IPS DF 4.7 (cell line): ENCODE measurements around the gene LCN10.
"Not testable (repeated sequence)": the region's sequence is repeated elsewhere in the genome, so short reads cannot be mapped to it uniquely, and the experiment has no call there.

Experiments
- DNase-seq: peaks from one replicate; pipeline ENCODE4 v3.0.0-alpha.2; 2013; ENCODE audit warnings: low spot score; ENCODE audit errors: extremely low read depth

LCN10 gene

GRCh38 chr9:136771907-136772415 is 29.2 kb upstream of the LCN10 start:
- no peak for DNase-seq

GRCh38 chr9:136769710-136770191 is 27.0 kb upstream of the LCN10 start:
- DNase-seq, result no peak

GRCh38 chr9:136766410-136767120 is 23.8 kb upstream of the LCN10 start:
- not testable (repeated sequence) for DNase-seq

- not testable (repeated sequence) for DNase-seq
Observed at GRCh38 chr9:136765745-136766409, 23.1 kb upstream of the LCN10 start.

- no peak for DNase-seq
Observed at GRCh38 chr9:136765041-136765440, 22.3 kb upstream of the LCN10 start.

- DNase-seq, result no peak
Observed at GRCh38 chr9:136764301-136764891, 21.7 kb upstream of the LCN10 start, which contains the start of gene LCN15. Gene LCN15, minus strand, starts transcription at chr9:136764518. Its CDS starts 30 bp downstream, at chr9:136764488.

GRCh38 chr9:136763649-136764035 is 20.9 kb upstream of the LCN10 start:
- no peak for DNase-seq

- no peak for DNase-seq
Observed at GRCh38 chr9:136762915-136763648, 20.3 kb upstream of the LCN10 start.

- no peak for DNase-seq
Observed at GRCh38 chr9:136762221-136762691, 19.5 kb upstream of the LCN10 start.

- DNase-seq, result no peak
Observed at GRCh38 chr9:136761545-136761981, 18.8 kb upstream of the LCN10 start.

GRCh38 chr9:136760834-136761544 is 18.2 kb upstream of the LCN10 start:
- not testable (repeated sequence) for DNase-seq

- no peak for DNase-seq
Observed at GRCh38 chr9:136760424-136760823, 17.7 kb upstream of the LCN10 start.

GRCh38 chr9:136759436-136760325 is 16.9 kb upstream of the LCN10 start:
- no peak for DNase-seq

GRCh38 chr9:136759001-136759400 is 16.3 kb upstream of the LCN10 start:
- DNase-seq, result no peak

- no peak for DNase-seq
Observed at GRCh38 chr9:136757751-136758140, 15.0 kb upstream of the LCN10 start.

GRCh38 chr9:136757328-136757727 is 14.6 kb upstream of the LCN10 start:
- no peak for DNase-seq

GRCh38 chr9:136756836-136757235 is 14.1 kb upstream of the LCN10 start:
- no peak for DNase-seq

GRCh38 chr9:136756134-136756438 is 13.3 kb upstream of the LCN10 start:
- DNase-seq, result no peak

GRCh38 chr9:136755302-136756133 is 12.8 kb upstream of the LCN10 start:
- not testable (repeated sequence) for DNase-seq
